ENCODE measurements around the gene ASCC1.

ASCC1 gene

DNA sequence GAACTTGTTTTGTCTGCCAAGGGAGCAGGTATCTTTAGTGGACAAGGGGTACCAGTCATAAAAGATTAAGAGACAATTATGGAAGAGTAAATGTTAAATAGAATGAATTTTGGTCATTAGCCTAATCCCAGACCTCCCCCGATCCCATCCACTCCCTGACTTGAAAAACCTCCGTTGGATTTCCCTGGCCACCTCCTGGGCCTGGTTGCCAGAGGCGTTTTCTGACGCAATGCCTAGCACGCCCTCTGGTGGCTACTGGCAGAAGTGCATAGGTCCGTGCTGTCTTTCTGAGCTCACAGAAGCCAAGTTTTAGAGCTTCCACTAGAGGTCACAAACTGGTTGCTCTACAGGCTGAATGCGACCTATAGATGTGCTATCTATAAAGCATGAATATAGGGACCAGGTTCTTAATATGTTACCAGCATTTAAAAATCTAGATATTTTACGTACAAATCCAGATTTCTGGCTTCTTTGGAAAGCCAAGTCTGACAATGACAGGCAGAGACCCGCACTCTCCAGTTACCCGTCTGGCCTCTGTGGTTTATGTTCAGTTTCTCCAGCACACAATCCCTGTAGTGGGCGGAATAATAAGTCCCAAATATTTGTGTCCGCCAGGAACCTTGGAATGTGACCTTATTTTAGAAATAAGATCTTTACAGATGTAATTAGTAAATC is 167.5 kb downstream of the ASCC1 start:
- no peak for TF ChIP-seq ZFX (IDR thresholded peaks at IDR 0.05)
- TF ChIP-seq, protein P1, sequence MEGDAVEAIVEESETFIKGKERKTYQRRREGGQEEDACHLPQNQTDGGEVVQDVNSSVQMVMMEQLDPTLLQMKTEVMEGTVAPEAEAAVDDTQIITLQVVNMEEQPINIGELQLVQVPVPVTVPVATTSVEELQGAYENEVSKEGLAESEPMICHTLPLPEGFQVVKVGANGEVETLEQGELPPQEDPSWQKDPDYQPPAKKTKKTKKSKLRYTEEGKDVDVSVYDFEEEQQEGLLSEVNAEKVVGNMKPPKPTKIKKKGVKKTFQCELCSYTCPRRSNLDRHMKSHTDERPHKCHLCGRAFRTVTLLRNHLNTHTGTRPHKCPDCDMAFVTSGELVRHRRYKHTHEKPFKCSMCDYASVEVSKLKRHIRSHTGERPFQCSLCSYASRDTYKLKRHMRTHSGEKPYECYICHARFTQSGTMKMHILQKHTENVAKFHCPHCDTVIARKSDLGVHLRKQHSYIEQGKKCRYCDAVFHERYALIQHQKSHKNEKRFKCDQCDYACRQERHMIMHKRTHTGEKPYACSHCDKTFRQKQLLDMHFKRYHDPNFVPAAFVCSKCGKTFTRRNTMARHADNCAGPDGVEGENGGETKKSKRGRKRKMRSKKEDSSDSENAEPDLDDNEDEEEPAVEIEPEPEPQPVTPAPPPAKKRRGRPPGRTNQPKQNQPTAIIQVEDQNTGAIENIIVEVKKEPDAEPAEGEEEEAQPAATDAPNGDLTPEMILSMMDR (conservative IDR thresholded peaks at IDR 0.05): peak; percentile 100
- H3K27ac ChIP-seq: no peak overlapping the region
